K562 (cell line): ENCODE data around the gene C2orf81. TPM values are rescaled to one million over a fixed set of nuclear protein-coding genes. Genes with fewer than 3 reads are reported as not detected.
A peak's percentile ranks its signal among the peaks of the same experiment; 100 is the strongest.

Experiments used
- CBX8 ChIP-seq: fragments of 200-600 bp; sonication (generic); IDR thresholded peaks from 2 replicates; pipeline ENCODE4 v1.6.1; 2012; ENCODE audit warnings: borderline replicate concordance, mixed run types, low read depth, mild to moderate bottlenecking, moderate library complexity, mixed read lengths, low read length, control low read depth, inconsistent platforms; ENCODE audit not compliant: poor library complexity, severe bottlenecking; ENCODE audit errors: extremely low read depth
- CXXC5 ChIP-seq: fragments of 250-450 bp; sonication (Bioruptor Pico); IDR thresholded peaks from 2 replicates; pipeline ENCODE4 v1.8.0; 2022; ENCODE audit warnings: inconsistent platforms, mild to moderate bottlenecking, moderate library complexity
- DPF2 ChIP-seq: fragments of 450-650 bp; IDR thresholded peaks from 2 replicates; pipeline ENCODE4 v1.6.1; 2016
- FOXJ2 ChIP-seq: fragments of 200-800 bp; sonication (Bioruptor generic); IDR thresholded peaks from 2 replicates; pipeline ENCODE4 v1.6.1; 2016; ENCODE audit warnings: missing genetic modification characterization, missing compliant biosample characterization
- HSF4 ChIP-seq: fragments of 250-450 bp; sonication (Bioruptor Pico); IDR thresholded peaks from 2 replicates; pipeline ENCODE4 v2.1.2; 2022; ENCODE audit warnings: mild to moderate bottlenecking, moderate library complexity, borderline replicate concordance
- IFI16 ChIP-seq: fragments of 250-450 bp; sonication (Bioruptor Pico); IDR thresholded peaks from 2 replicates; pipeline ENCODE4 v2.1.2; 2022; ENCODE audit warnings: mild to moderate bottlenecking, inconsistent platforms
- PHB ChIP-seq: fragments of 250-450 bp; sonication (Bioruptor Pico); IDR thresholded peaks from 2 replicates; pipeline ENCODE4 v1.5.0; 2021
- RBFOX2 ChIP-seq: fragments of 200-400 bp; formaldehyde crosslinking; IDR thresholded peaks from 2 replicates; pipeline ENCODE4 v1.6.1; 2017; ENCODE audit warnings: low read depth, mild to moderate bottlenecking, low read length, moderate library complexity
- SAFB ChIP-seq: fragments of 200-400 bp; formaldehyde crosslinking; IDR thresholded peaks from 2 replicates; pipeline ENCODE4 v1.6.1; 2017; ENCODE audit warnings: low read depth, low read length, borderline replicate concordance
- SAP30 ChIP-seq: fragments of 200-600 bp; sonication (generic); IDR thresholded peaks from 2 replicates; pipeline ENCODE4 v1.6.1; 2012; ENCODE audit warnings: borderline replicate concordance, low read depth, mild to moderate bottlenecking, moderate library complexity, low read length, control low read depth, inconsistent platforms; ENCODE audit not compliant: insufficient read depth, poor library complexity, severe bottlenecking
- SIN3A ChIP-seq, 2 experiments: fragments of 150-350 bp in 1 of 2; IDR thresholded peaks; 2 replicates each; pipeline ENCODE4 v1.6.1; 2011 to 2016; ENCODE audit warnings: borderline replicate concordance in 2 of 2, low read depth in 2 of 2, low read length in 2 of 2, mild to moderate bottlenecking in 2 of 2, moderate library complexity in 2 of 2; ENCODE audit not compliant: control insufficient read depth in 1 of 2
- SIRT6 ChIP-seq: IDR thresholded peaks from one replicate; pipeline ENCODE4 v1.6.1; 2012; ENCODE audit warnings: low read depth, mild to moderate bottlenecking, control low read depth, inconsistent platforms, low read length, moderate library complexity
- SMC3 ChIP-seq: conservative IDR thresholded peaks from 2 replicates; pipeline ENCODE4 v1.6.1; 2011; ENCODE audit warnings: low read depth, low read length, improper control_type of control experiment; ENCODE audit not compliant: insufficient read depth
- TAF15 ChIP-seq: fragments of 200-400 bp; formaldehyde crosslinking; IDR thresholded peaks from 2 replicates; pipeline ENCODE4 v1.6.1; 2017; ENCODE audit warnings: mild to moderate bottlenecking, low read depth, low read length, moderate library complexity
- YY1 ChIP-seq, 3 experiments: IDR thresholded peaks; 2 replicates each; pipeline ENCODE4 v1.6.1; 2011; ENCODE audit warnings: low read length in 2 of 3, mild to moderate bottlenecking in 2 of 3, moderate library complexity in 2 of 3, borderline replicate concordance in 1 of 3, control low read depth in 1 of 3, low read depth in 1 of 3; ENCODE audit not compliant: insufficient read depth in 3 of 3, insufficient replicate concordance in 2 of 3, control insufficient read depth in 1 of 3, insufficient read length in 1 of 3; ENCODE audit errors: extremely low read depth in 1 of 3
- ZNF589 ChIP-seq: fragments of 200-800 bp; sonication (Bioruptor generic); IDR thresholded peaks from 2 replicates; pipeline ENCODE4 v1.6.1; 2016; ENCODE audit warnings: low read depth, missing genetic modification characterization, missing compliant biosample characterization
- ZNF655 ChIP-seq: fragments of 250-450 bp; sonication (Bioruptor Pico); IDR thresholded peaks from 2 replicates; pipeline ENCODE4 v1.5.0; 2021
- polyA plus RNA-seq, 8 experiments: library from polyadenylated mRNA; depleted of rRNA in 4 of 8; stranded (reverse) in 5 of 8; unstranded in 3 of 8; fragments of >200 nt; fragmentation: Nextera tagmentation in 2 of 8; fragmentation: Illumina TruSeq in 1 of 8; extraction: Ambion mirVana in 2 of 8; extraction: Trizol in 1 of 8; gene quantifications; 2 replicates each; pipeline versions ENCODE4 v1.2.1 to v1.2.3, GENCODE V29; 2011 to 2014; ENCODE audit warnings: inconsistent platforms in 1 of 8, missing spikeins in 1 of 8
- total RNA-seq, 7 experiments: library from RNA; depleted of rRNA in 6 of 7; stranded (reverse); fragments of >200 nt in 6 of 7; fragmentation: Illumina TruSeq in 2 of 7; extraction: Trizol in 2 of 7; gene quantifications; 2 replicates each; pipeline versions ENCODE4 v1.2.1 to v1.2.3, GENCODE V29; 2011 to 2021; ENCODE audit warnings: low replicate concordance in 1 of 7
- TF ChIP-seq, protein P1 (sequence below): fragments of 450-650 bp; formaldehyde crosslinking; IDR thresholded peaks from 2 replicates; pipeline ENCODE4 v1.4.0; 2022; ENCODE audit warnings: missing genetic modification characterization
- TF ChIP-seq, protein P2 (sequence below): sonication (generic); formaldehyde crosslinking; IDR thresholded peaks from 2 replicates; pipeline ENCODE4 v1.8.1; 2023; ENCODE audit warnings: mild to moderate bottlenecking, missing genetic modification reagents
- TF ChIP-seq, protein P3 (sequence below), 2 experiments: IDR thresholded peaks; 2 replicates each; pipeline ENCODE4 v1.6.1; 2011; ENCODE audit warnings: borderline replicate concordance in 1 of 2, control low read depth in 1 of 2, low read depth in 1 of 2, low read length in 1 of 2, mild to moderate bottlenecking in 1 of 2, mixed read lengths in 1 of 2, moderate library complexity in 1 of 2; ENCODE audit not compliant: insufficient read depth in 1 of 2, insufficient read length in 1 of 2, poor library complexity in 1 of 2, severe bottlenecking in 1 of 2; ENCODE audit errors: extremely low read depth in 1 of 2

The C2orf81 gene
- total and polyA plus RNA-seq, 9 of the 15 experiments (the other 6 are each of a cell fraction or from before 2014, with no cell fraction given): 0.06 TPM; not detected in 8

DNA sequence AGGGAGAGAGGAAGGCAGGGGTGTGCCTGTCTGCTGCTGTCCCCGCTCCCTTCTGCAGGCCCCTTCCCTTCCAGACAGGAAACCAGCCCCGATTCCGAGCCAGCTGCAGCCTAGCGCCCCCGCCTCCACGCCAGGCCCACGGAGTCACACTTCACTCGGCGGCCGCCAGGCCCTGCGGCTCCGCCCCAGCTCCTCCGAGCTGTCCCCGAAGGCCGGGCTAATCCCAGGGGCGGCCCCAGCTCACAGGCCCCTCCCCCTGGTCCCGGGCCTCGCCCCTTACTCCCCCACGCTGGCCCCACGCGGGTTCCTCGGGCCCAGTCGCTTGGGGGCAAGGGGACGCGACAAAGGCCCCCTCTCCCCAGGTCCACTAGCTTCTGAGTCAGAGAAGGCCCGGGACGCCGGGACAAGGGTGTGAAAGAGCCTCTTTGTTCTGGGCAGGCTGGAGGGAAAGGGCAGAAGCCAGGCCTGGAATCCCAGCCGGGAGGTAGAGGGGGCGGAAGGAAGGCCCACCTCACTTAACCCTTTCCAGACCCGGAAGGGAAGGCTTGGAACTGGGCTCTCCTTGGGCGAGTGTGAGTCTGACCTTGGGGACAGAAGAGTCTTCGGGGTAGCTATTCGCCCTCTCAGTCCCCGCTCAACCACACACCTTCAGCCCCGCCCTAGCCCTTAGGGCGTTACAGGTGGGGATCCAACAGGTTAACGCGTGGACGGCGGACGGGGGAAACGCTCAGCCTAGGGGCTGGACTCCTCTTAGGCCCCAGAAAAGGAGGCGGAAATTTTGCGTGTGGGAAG, 19.2 kb upstream of the C2orf81 start (continued):
- TF ChIP-seq, protein P1, sequence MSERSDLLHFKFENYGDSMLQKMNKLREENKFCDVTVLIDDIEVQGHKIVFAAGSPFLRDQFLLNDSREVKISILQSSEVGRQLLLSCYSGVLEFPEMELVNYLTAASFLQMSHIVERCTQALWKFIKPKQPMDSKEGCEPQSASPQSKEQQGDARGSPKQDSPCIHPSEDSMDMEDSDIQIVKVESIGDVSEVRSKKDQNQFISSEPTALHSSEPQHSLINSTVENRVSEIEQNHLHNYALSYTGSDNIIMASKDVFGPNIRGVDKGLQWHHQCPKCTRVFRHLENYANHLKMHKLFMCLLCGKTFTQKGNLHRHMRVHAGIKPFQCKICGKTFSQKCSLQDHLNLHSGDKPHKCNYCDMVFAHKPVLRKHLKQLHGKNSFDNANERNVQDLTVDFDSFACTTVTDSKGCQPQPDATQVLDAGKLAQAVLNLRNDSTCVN (CRISPR knock-in tag): no peak
- TF ChIP-seq CBX8: no peak
- peak; percentile 83 for TF ChIP-seq RBFOX2
- peak; percentile 90 for TF ChIP-seq SAFB
- TF ChIP-seq FOXJ2 (tag): no peak
- TF ChIP-seq SIRT6: no peak
- no peak for TF ChIP-seq ZNF589 (CRISPR knock-in tag)
- no peak for TF ChIP-seq SMC3
- TF ChIP-seq, protein P2, sequence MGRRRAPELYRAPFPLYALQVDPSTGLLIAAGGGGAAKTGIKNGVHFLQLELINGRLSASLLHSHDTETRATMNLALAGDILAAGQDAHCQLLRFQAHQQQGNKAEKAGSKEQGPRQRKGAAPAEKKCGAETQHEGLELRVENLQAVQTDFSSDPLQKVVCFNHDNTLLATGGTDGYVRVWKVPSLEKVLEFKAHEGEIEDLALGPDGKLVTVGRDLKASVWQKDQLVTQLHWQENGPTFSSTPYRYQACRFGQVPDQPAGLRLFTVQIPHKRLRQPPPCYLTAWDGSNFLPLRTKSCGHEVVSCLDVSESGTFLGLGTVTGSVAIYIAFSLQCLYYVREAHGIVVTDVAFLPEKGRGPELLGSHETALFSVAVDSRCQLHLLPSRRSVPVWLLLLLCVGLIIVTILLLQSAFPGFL (CRISPR knock-in tag): no peak
- no peak for TF ChIP-seq SAP30
- TF ChIP-seq PHB: no peak
- TF ChIP-seq IFI16 (CRISPR knock-in tag): no peak
- no peak for TF ChIP-seq HSF4 (CRISPR knock-in tag)
- TF ChIP-seq DPF2: peak; percentile 30
- TF ChIP-seq TAF15: no peak
- peak in 2 of 3 experiments; percentile 39 to 54 for TF ChIP-seq YY1 (IDR thresholded peaks at IDR 0.05; ENCODE audit: borderline replicate concordance in 1 of 3, control insufficient read depth in 1 of 3, extremely low read depth in 1 of 3, insufficient read depth in 3 of 3, insufficient read length in 1 of 3, insufficient replicate concordance in 2 of 3, low read depth in 1 of 3, low read length in 2 of 3)
- no peak for TF ChIP-seq ZNF655 (CRISPR knock-in tag)
- TF ChIP-seq CXXC5: peak; percentile 62
- TF ChIP-seq, protein P3, sequence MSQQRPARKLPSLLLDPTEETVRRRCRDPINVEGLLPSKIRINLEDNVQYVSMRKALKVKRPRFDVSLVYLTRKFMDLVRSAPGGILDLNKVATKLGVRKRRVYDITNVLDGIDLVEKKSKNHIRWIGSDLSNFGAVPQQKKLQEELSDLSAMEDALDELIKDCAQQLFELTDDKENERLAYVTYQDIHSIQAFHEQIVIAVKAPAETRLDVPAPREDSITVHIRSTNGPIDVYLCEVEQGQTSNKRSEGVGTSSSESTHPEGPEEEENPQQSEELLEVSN (IDR thresholded peaks at IDR 0.05; ENCODE audit: borderline replicate concordance in 1 of 2, extremely low read depth in 1 of 2, insufficient read depth in 1 of 2, insufficient read length in 1 of 2, low read depth in 1 of 2, low read length in 1 of 2, poor library complexity in 1 of 2, severe bottlenecking in 1 of 2): peak; percentile 39 to 61
- 0 out of 4 replicates have a peak, but pooled peaks of 1 of the 2 experiments have one; percentile 14 for TF ChIP-seq SIN3A (IDR thresholded peaks at IDR 0.05; ENCODE audit: borderline replicate concordance in 2 of 2, control insufficient read depth in 1 of 2, low read depth in 2 of 2, low read length in 2 of 2)
